Neutrophil (primary cell): ENCODE data around the gene CDCP1.

Experiments
- H3K27ac ChIP-seq: fragments of 200-600 bp; sonication (generic); 2 replicates; pipeline ENCODE4 v1.5.1; 2016; ENCODE audit warnings: mild to moderate bottlenecking, moderate library complexity
- H3K27me3 ChIP-seq: fragments of 200-600 bp; sonication (generic); 2 replicates; pipeline ENCODE4 v1.6.0; 2016; ENCODE audit warnings: mild to moderate bottlenecking
- H3K36me3 ChIP-seq: fragments of 200-600 bp; sonication (generic); 2 replicates; pipeline ENCODE4 v1.5.1; 2017
- H3K4me1 ChIP-seq, 2 experiments: fragments of 200-600 bp in 1 of 2; sonication (generic) in 1 of 2; 1 replicate in 1 of 2; 2 replicates in 1 of 2; pipeline versions ENCODE4 v1.5.1 to v1.6.1; 2013 to 2016; ENCODE audit warnings: low read depth in 1 of 2, low read length in 1 of 2, mild to moderate bottlenecking in 1 of 2, moderate library complexity in 1 of 2; ENCODE audit not compliant: control insufficient read depth in 1 of 2, insufficient read depth in 1 of 2
- H3K4me3 ChIP-seq, 2 experiments: fragments of 200-600 bp in 1 of 2; sonication (generic) in 1 of 2; 1 replicate in 1 of 2; 2 replicates in 1 of 2; pipeline ENCODE4 v1.5.1; 2013 to 2016; ENCODE audit warnings: low read depth in 1 of 2, low read length in 1 of 2, mild to moderate bottlenecking in 1 of 2, moderate library complexity in 1 of 2
- H3K9me3 ChIP-seq: fragments of 200-600 bp; sonication (generic); 2 replicates; pipeline ENCODE4 v1.5.1; 2016
- CTCF ChIP-seq: fragments of 200-600 bp; sonication (generic); IDR thresholded peaks from 2 replicates; pipeline ENCODE4 v1.5.1; 2016; ENCODE audit warnings: antibody characterized with exemption

Gene CDCP1

GRCh38 chr3:45140141-45140769 lies 5.9 kb downstream of the CDCP1 start:
- H3K9me3 ChIP-seq: no peaks in the 10 kb centered on the region
- no peaks in the 10 kb centered on the region for H3K36me3 ChIP-seq
- no peak overlapping the region for H3K27ac ChIP-seq
- no peak overlapping the region for H3K4me3 ChIP-seq
- H3K4me1 ChIP-seq: peaks cover 2 to 4% of the 10 kb centered on the region in 2 experiments
- no peak for TF ChIP-seq CTCF
- peaks cover 15% of the 10 kb centered on the region for H3K27me3 ChIP-seq

GRCh38 chr3:45139372-45140140 lies 6.6 kb downstream of the CDCP1 start:
- Histone ChIP-seq H3K4me3 (no peak overlapping the region), H3K4me1 (no peaks in the 10 kb centered on the region), H3K36me3 (no peaks in the 10 kb centered on the region), H3K27me3 (peaks cover 8% of the 10 kb centered on the region), H3K9me3 (no peaks in the 10 kb centered on the region), H3K27ac (no peak overlapping the region)
- TF ChIP-seq CTCF: no peak

- Histone ChIP-seq H3K36me3 (no peaks in the 10 kb centered on the region), H3K27me3 (no peaks in the 10 kb centered on the region), H3K4me3 (no peak overlapping the region), H3K9me3 (no peaks in the 10 kb centered on the region), H3K27ac (no peak overlapping the region), H3K4me1 (no peaks in the 10 kb centered on the region)
- no peak for TF ChIP-seq CTCF
These were observed 8.5 kb downstream of the CDCP1 start for GRCh38 chr3:45137656-45138181.

GRCh38 chr3:45135959-45136358 lies 10.2 kb downstream of the CDCP1 start:
- Histone ChIP-seq H3K27ac (no peak overlapping the region), H3K4me1 (no peaks in the 10 kb centered on the region), H3K4me3 (no peak overlapping the region), H3K9me3 (no peaks in the 10 kb centered on the region), H3K27me3 (no peaks in the 10 kb centered on the region), H3K36me3 (no peaks in the 10 kb centered on the region)
- TF ChIP-seq CTCF: no peak

GRCh38 chr3:45134758-45135521 lies 11.2 kb downstream of the CDCP1 start:
- Histone ChIP-seq H3K27ac (no peak overlapping the region), H3K4me1 (no peaks in the 10 kb centered on the region), H3K9me3 (no peaks in the 10 kb centered on the region), H3K4me3 (no peak overlapping the region), H3K27me3 (no peaks in the 10 kb centered on the region), H3K36me3 (no peaks in the 10 kb centered on the region)
- no peak for TF ChIP-seq CTCF
